GM18511 (cell line): ENCODE measurements around the gene THSD4.
"Not testable (repeated sequence)": the region's sequence is repeated elsewhere in the genome, so short reads cannot be mapped to it uniquely, and the experiment has no call there.

Experiments
- ATAC-seq: cut with Tn5 transposase; IDR thresholded peaks from one replicate; pipeline ENCODE4 v1.9.1; 2021; ENCODE audit warnings: mild to moderate bottlenecking, moderate library complexity; ENCODE audit not compliant: unreplicated experiment

THSD4 gene

GRCh38 chr15:71146580-71146982 is 31.3 kb downstream of the THSD4 start:
- ATAC-seq = no peak

GRCh38 chr15:71148048-71148447 is 32.8 kb downstream of the THSD4 start:
- ATAC-seq = no peak

- ATAC-seq = no peak
These were observed 34.6 kb downstream of the THSD4 start for GRCh38 chr15:71149646-71150557.

GRCh38 chr15:71151081-71151480 is 35.8 kb downstream of the THSD4 start:
- ATAC-seq = no peak

- no peak for ATAC-seq
These were observed 37.3 kb downstream of the THSD4 start for GRCh38 chr15:71152542-71152941.

- no peak for ATAC-seq
These were observed 38.7 kb downstream of the THSD4 start for GRCh38 chr15:71153823-71154524.

- no peak for ATAC-seq
These were observed 39.4 kb downstream of the THSD4 start for GRCh38 chr15:71154607-71155200.

- no peak for ATAC-seq
These were observed 40.3 kb downstream of the THSD4 start for GRCh38 chr15:71155534-71155933.

- ATAC-seq = no peak
These were observed 45.7 kb downstream of the THSD4 start for GRCh38 chr15:71160976-71161375.

- ATAC-seq = no peak
These were observed 47.0 kb downstream of the THSD4 start for GRCh38 chr15:71162309-71162708.

GRCh38 chr15:71164606-71165005 is 49.3 kb downstream of the THSD4 start:
- ATAC-seq = not testable (repeated sequence)

GRCh38 chr15:71167445-71168165 is 52.3 kb downstream of the THSD4 start:
- ATAC-seq = no peak

- no peak for ATAC-seq
These were observed 53.0 kb downstream of the THSD4 start for GRCh38 chr15:71168166-71168834.

GRCh38 chr15:71170163-71170562 is 54.9 kb downstream of the THSD4 start:
- ATAC-seq = no peak

GRCh38 chr15:71171195-71171594 is 55.9 kb downstream of the THSD4 start:
- ATAC-seq = no peak

- ATAC-seq = not testable (repeated sequence)
These were observed 59.1 kb downstream of the THSD4 start for GRCh38 chr15:71174360-71174759.

- ATAC-seq = no peak
These were observed 65.9 kb downstream of the THSD4 start for GRCh38 chr15:71180986-71181853.

- ATAC-seq = no peak
These were observed 67.3 kb downstream of the THSD4 start for GRCh38 chr15:71182522-71182921.

GRCh38 chr15:71183063-71183462 is 67.8 kb downstream of the THSD4 start:
- ATAC-seq = no peak

- no peak for ATAC-seq
These were observed 70.4 kb downstream of the THSD4 start for GRCh38 chr15:71185706-71186105.
